ENCODE measurements around the gene CALY. TPM values are rescaled to one million over a fixed set of nuclear protein-coding genes. Genes with fewer than 3 reads are reported as not detected.
A peak's percentile ranks its signal among the peaks of the same experiment; 100 is the strongest.

The CALY gene
- total RNA-seq, 1 experiment from 2014 or later: 1.9 TPM

- no peaks in the 10 kb centered on the region for H3K27me3 ChIP-seq (ENCODE audit: control insufficient read depth, insufficient read depth, low read length)
- BruUV-seq (replicated peaks): no TSS peak
- ATAC-seq (no peak), DNase-seq (ENCODE audit: low read depth, low spot score) (no peak)
- ChIA-PET CTCF (interaction anchor here (0.6 to 0.7 kb wide), 2 partner anchors 24 to 588 kb away, joined by 4 to 7 read pairs; no protein-coding TSS in a partner anchor), POLR2A (interaction anchor here (0.6 kb wide), 1 partner anchor 37 kb away, joined by 9 read pairs; no protein-coding TSS in a partner anchor)
- in situ Hi-C loops (cut with HindIII; ENCODE audit: low pct_unique_long_range_greater_than_20kb, low sequenced_read_pairs) (no loop called here), intact Hi-C loops (cut with micrococcal nuclease; ENCODE audit: unreplicated experiment) (no loop called here)
- H3K27ac ChIP-seq (ENCODE audit: low read length): no peak overlapping the region
- no peak overlapping the region for H3K4me3 ChIP-seq (ENCODE audit: low read depth in 2 of 2, low read length in 2 of 2)
- H3K36me3 ChIP-seq (ENCODE audit: control insufficient read depth, insufficient read depth, low read length): no peaks in the 10 kb centered on the region
- H3K4me1 ChIP-seq (ENCODE audit: control insufficient read depth, insufficient read depth, low read length): peaks cover 7% of the 10 kb centered on the region; the same call in 1 of the 2 replicates
- no peaks in the 10 kb centered on the region for H3K9me3 ChIP-seq (ENCODE audit: control insufficient read depth, insufficient read depth, low read depth, low read length)
- TF ChIP-seq REST (IDR thresholded peaks at IDR 0.05; ENCODE audit: insufficient read depth in 1 of 2, low read depth in 2 of 2, low read length in 1 of 2) (no peak), TCF7L2 (IDR thresholded peaks at IDR 0.05; ENCODE audit: low read depth, low read length) (no peak), CTCF (IDR thresholded peaks at IDR 0.05) (no peak), SIN3A (IDR thresholded peaks at IDR 0.05; ENCODE audit: borderline replicate concordance, insufficient read depth, low read depth, low read length) (no peak), POLR2AphosphoS5 (IDR thresholded peaks at IDR 0.05; ENCODE audit: low read depth, low read length) (no peak)
These were observed 16.7 kb upstream of the CALY start for GRCh38 chr10:133353202-133353959.

GRCh38 chr10:133351408-133352318 lies 15.0 kb upstream of the CALY start:
- ATAC-seq (peak; percentile 9), DNase-seq (ENCODE audit: low read depth, low spot score) (no peak)
- in situ Hi-C loops (cut with HindIII; ENCODE audit: low pct_unique_long_range_greater_than_20kb, low sequenced_read_pairs) (no loop called here), intact Hi-C loops (cut with micrococcal nuclease; ENCODE audit: unreplicated experiment) (no loop called here)
- ChIA-PET POLR2A (interaction anchor here (0.6 kb wide), 1 partner anchor 410 kb away, joined by 5 read pairs; no protein-coding TSS in a partner anchor), CTCF (no interaction called here)
- H3K27ac ChIP-seq (ENCODE audit: low read length): no peak overlapping the region
- H3K4me1 ChIP-seq (ENCODE audit: control insufficient read depth, insufficient read depth, low read length): peaks cover 11% of the 10 kb centered on the region; the same call in 1 of the 2 replicates
- BruUV-seq (replicated peaks): no TSS peak
- no peak overlapping the region for H3K4me3 ChIP-seq (ENCODE audit: low read depth in 2 of 2, low read length in 2 of 2)
- TF ChIP-seq REST (IDR thresholded peaks at IDR 0.05; ENCODE audit: insufficient read depth in 1 of 2, low read depth in 2 of 2, low read length in 1 of 2) (no peak), TCF7L2 (IDR thresholded peaks at IDR 0.05; ENCODE audit: low read depth, low read length) (no peak), CTCF (IDR thresholded peaks at IDR 0.05) (no peak; the same call in 1 of the 2 replicates)
- no peaks in the 10 kb centered on the region for H3K36me3 ChIP-seq (ENCODE audit: control insufficient read depth, insufficient read depth, low read length)
- no peaks in the 10 kb centered on the region for H3K9me3 ChIP-seq (ENCODE audit: control insufficient read depth, insufficient read depth, low read depth, low read length)
- H3K27me3 ChIP-seq (ENCODE audit: control insufficient read depth, insufficient read depth, low read length): no peaks in the 10 kb centered on the region
